ENCODE measurements around the gene G6PC3.

DNA sequence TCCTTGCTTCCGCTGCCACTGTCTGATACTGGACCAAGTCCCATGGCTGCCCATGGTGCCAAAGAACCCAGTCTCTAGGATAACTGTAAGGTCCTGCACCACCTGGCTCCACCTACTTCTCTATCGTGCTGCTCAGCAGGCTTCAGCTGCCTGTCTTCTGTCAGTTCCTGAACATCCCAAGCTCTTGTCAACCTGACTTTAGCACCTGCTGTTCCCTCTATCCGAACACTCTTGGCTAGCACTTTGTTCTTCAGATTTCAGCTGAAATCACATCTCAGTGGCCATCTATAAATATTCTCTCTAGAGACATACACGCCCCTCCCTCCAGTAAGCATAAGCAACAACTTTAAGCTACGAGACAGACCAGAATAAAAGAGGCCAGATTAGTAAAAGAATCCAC, 40.8 kb upstream of the G6PC3 start:
- no peak for TF ChIP-seq POLR2AphosphoS5 (IDR thresholded peaks at IDR 0.05; ENCODE audit: borderline replicate concordance, low read depth, low read length)
- no peak for TF ChIP-seq EZH2 (IDR thresholded peaks at IDR 0.05)
- no peak for TF ChIP-seq FOXP2 (optimal IDR thresholded peaks at IDR 0.05; ENCODE audit: control extremely low read depth, extremely low read length, insufficient read depth)
